Coronary artery (tissue), 2 donors: ENCODE results near the gene RABL6.

ENCODE experiments used
- DNase-seq: peaks from one replicate; pipeline ENCODE4 v3.0.0-alpha.2; 2017; ENCODE audit warnings: low spot score
- H3K27ac ChIP-seq, 2 donors: fragments of 200-600 bp; sonication (generic); one replicate each; pipeline ENCODE4 v1.5.1; 2016 to 2019
- H3K4me3 ChIP-seq: fragments of 200-600 bp; sonication (generic); 2 replicates; pipeline ENCODE4 v1.5.1; 2016; ENCODE audit warnings: mild to moderate bottlenecking, moderate library complexity
- TF ChIP-seq, protein P1 (sequence below): fragments of 200-600 bp; sonication (generic); IDR thresholded peaks from one replicate; pipeline ENCODE4 v1.5.1; 2019; ENCODE audit warnings: antibody characterized with exemption

RABL6 gene

GRCh38 chr9:136771907-136772415 is 35.8 kb upstream of the RABL6 start:
- H3K27ac ChIP-seq = no peak overlapping the region
- DNase-seq = no peak
- no peak overlapping the region for H3K4me3 ChIP-seq
- TF ChIP-seq, protein P1, sequence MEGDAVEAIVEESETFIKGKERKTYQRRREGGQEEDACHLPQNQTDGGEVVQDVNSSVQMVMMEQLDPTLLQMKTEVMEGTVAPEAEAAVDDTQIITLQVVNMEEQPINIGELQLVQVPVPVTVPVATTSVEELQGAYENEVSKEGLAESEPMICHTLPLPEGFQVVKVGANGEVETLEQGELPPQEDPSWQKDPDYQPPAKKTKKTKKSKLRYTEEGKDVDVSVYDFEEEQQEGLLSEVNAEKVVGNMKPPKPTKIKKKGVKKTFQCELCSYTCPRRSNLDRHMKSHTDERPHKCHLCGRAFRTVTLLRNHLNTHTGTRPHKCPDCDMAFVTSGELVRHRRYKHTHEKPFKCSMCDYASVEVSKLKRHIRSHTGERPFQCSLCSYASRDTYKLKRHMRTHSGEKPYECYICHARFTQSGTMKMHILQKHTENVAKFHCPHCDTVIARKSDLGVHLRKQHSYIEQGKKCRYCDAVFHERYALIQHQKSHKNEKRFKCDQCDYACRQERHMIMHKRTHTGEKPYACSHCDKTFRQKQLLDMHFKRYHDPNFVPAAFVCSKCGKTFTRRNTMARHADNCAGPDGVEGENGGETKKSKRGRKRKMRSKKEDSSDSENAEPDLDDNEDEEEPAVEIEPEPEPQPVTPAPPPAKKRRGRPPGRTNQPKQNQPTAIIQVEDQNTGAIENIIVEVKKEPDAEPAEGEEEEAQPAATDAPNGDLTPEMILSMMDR = no peak

GRCh38 chr9:136773386-136774044 is 34.2 kb upstream of the RABL6 start:
- TF ChIP-seq, protein P1 = no peak
- Histone ChIP-seq H3K27ac (no peak overlapping the region), H3K4me3 (no peak overlapping the region)
- DNase-seq = no peak

DNA sequence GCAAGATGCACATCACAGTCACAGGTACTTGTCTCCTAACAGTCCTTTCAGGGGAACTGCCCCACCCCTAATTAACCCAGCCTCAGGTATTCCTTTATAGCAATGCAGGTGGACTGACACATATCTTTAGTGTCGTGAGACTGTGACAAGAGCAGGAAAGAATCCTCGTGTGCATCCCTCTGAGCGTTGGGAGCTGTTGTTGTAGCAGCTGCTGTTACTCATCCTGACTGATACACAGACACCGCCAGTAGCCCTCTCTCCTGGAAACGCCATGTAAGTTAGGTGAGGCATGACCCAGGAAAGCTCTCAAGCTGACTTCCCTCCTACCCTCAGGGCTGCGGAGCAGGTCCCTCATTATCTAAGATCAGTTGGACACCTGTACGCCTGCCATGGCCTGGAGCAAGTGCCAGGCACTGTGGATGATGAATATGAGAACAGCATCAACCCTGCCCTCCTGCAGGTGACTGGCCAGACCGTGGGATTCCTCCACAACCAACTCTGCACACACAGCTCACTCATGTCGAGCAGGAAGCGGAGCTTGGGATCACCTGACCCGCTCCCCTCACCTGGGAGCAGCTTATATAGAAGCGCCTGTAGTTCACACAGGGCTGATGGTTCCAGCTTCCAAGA is 33.2 kb upstream of the RABL6 start:
- Histone ChIP-seq H3K27ac (no peak overlapping the region), H3K4me3 (no peak overlapping the region)
- no peak for DNase-seq
- TF ChIP-seq, protein P1 = no peak

DNA sequence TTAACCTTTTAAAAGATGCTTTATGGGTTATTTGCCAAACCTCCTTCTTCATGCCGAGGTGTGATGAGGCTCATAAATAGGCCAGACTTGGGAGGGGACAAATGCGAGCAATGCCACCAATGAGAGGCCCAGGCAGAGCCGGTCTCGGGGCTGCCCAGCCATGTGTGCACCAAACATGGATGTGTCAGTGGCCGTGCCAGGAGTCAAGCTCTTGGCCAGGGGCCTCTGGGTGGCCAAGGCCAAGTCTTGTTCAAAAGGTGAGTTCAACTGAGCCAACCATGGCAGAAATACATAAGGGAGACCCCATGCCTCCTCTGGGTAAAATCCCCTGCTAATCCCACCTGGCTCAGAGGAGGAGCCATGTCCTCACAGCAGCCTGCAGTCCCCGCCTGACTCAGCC is 32.6 kb upstream of the RABL6 start:
- H3K27ac ChIP-seq = no peak overlapping the region
- no peak overlapping the region for H3K4me3 ChIP-seq
- DNase-seq = no peak
- TF ChIP-seq, protein P1 = no peak

DNA sequence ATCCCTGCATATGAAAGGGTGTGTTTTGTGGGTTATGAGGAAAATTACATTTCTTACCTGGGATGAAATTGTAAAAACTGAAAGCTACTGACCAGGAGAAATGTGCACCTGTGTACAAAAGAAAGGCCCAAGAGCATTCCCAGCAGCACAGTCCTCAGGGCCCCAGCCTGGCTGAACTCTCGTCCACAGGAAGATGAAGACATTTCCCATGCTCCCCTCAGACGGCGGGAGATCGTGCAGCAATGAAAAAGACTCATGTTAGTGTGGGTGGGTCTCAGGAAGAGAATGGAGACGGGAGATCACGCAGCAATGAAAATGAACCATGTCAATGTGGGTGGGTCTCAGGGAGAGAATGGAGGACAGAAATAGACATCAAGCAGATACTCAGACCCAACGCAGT is 30.8 kb upstream of the RABL6 start:
- no peak overlapping the region for H3K27ac ChIP-seq
- no peak overlapping the region for H3K4me3 ChIP-seq
- TF ChIP-seq, protein P1 = no peak
- DNase-seq = no peak

DNA sequence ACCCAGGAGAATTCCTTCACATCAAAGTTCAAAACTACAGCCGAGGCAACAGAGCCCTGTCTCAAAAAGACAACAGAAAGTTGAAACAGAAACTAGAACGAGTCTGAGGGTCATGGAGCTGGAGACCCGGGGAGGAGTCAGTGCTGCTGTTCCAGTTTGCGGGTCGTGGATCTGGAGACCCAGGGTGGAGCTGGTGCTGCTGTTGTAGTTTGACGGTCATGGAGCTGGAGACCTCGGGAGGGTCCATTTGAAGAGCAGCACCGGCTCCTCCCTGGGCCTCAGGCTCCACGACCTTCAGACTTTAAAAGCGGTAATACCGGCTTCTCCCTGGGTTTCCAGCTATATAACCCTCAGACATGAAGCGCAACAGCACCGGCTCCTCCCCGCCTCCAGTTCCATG is 30.4 kb upstream of the RABL6 start:
- no peak for DNase-seq
- TF ChIP-seq, protein P1 = no peak
- no peak overlapping the region for H3K4me3 ChIP-seq
- no peak overlapping the region for H3K27ac ChIP-seq

DNA sequence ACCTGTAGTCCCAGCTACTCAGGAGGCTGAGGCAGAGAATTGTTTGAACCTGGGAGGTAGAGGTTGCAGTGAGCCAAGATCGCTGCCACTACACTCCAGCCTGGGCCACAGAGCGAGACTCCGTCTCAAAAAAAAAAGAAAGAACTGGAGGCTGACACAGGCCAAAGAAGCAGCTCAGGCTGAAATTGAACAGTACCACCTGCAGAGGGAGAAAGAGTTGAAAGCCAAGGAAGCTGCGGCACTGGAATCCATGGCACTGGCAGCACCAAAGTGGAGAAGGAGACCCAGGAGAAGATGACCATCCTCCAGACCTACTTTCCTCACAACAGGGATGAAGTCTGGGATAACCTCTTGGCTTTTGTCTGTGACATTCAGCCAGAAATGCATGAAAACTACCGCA is 27.9 kb upstream of the RABL6 start:
- DNase-seq = no peak
- TF ChIP-seq, protein P1 = no peak
- Histone ChIP-seq H3K27ac (no peak overlapping the region), H3K4me3 (no peak overlapping the region)
